Mucosa of descending colon (tissue), 3 donors: ENCODE data around the gene CREBRF. TPM values are rescaled to one million over a fixed set of nuclear protein-coding genes. Genes with fewer than 3 reads are reported as not detected.
"Not testable (repeated sequence)": the region's sequence is repeated elsewhere in the genome, so short reads cannot be mapped to it uniquely, and the experiment has no call there.

ENCODE experiments used
- ATAC-seq: fragments of 200-7000 bp; cut with Tn5 transposase; one replicate; pipeline ENCODE4 v1.9.1; 2020; ENCODE audit warnings: mild to moderate bottlenecking, moderate library complexity
- DNase-seq, 3 donors: peaks; one replicate each; pipeline ENCODE4 v3.0.0-alpha.2; 2020
- H3K36me3 ChIP-seq: fragments of 200-600 bp; one replicate; pipeline ENCODE4 v1.8.0; 2021; ENCODE audit warnings: low read depth, mild to moderate bottlenecking
- H3K4me1 ChIP-seq: fragments of 200-600 bp; one replicate; pipeline ENCODE4 v1.8.0; 2021; ENCODE audit warnings: low read depth, mild to moderate bottlenecking
- H3K4me3 ChIP-seq: fragments of 200-600 bp; one replicate; pipeline ENCODE4 v1.8.0; 2021; ENCODE audit warnings: mild to moderate bottlenecking
- H3K9me3 ChIP-seq: fragments of 200-600 bp; one replicate; pipeline ENCODE4 v1.8.0; 2021; ENCODE audit warnings: mild to moderate bottlenecking
- CTCF ChIP-seq: fragments of 200-600 bp; IDR thresholded peaks from one replicate; pipeline ENCODE4 v1.8.0; 2022; ENCODE audit warnings: antibody characterized with exemption, mild to moderate bottlenecking
- intact Hi-C, 2 donors: fragments of 100-400 bp; cut with DNase I in 1 of 2; cut with micrococcal nuclease in 1 of 2; formaldehyde crosslinking; loops; one replicate each; pipeline versions ENCODE4 v1.11.0 to v1.11.1; 2022; cut with DNase I, micrococcal nuclease
- total RNA-seq, 3 donors: library from RNA; stranded (reverse); fragmentation: NEBNext Ultra II Directional in 2 of 3; extraction: Animal tissue kit (Norgen Biotek cat#: 25700) in 2 of 3; gene quantifications; one replicate each; pipeline versions ENCODE4 v1.2.1 to v1.2.4, GENCODE V29; 2021 to 2023
- donor health status: DM: no; HTN: no; CAD: no; lungs with moderate emphysema.
- donor health status: DM: no; HTN: no; CAD: no.
- donor health status: DM: no; HTN: yes; CAD: no.

The CREBRF gene
- total RNA-seq, 3 donors from 2014 or later: 16.2 to 59.3 (median 27.0) TPM

- Histone ChIP-seq H3K9me3 (no peaks in the 10 kb centered on the region), H3K4me3 (no peak overlapping the region), H3K36me3 (no peaks in the 10 kb centered on the region), H3K4me1 (peaks cover 5% of the 10 kb centered on the region)
- intact Hi-C loops: no loop called here
- TF ChIP-seq CTCF: no peak
- ATAC-seq: no peak
- DNase-seq: no peak
Measured at GRCh38 chr5:173108914-173109313, 52.8 kb downstream of the CREBRF start.

GRCh38 chr5:173114536-173114935, 58.4 kb downstream of the CREBRF start:
- Histone ChIP-seq H3K4me3 (no peak overlapping the region), H3K36me3 (no peaks in the 10 kb centered on the region), H3K4me1 (peaks cover 5% of the 10 kb centered on the region), H3K9me3 (peaks cover 7% of the 10 kb centered on the region)
- no peak for TF ChIP-seq CTCF
- no peak for DNase-seq
- intact Hi-C loops: no loop called here
- ATAC-seq: no peak

- intact Hi-C loops: no loop called here
- ATAC-seq (no peak), DNase-seq (no peak)
- H3K9me3 ChIP-seq: peaks cover 8% of the 10 kb centered on the region
- no peaks in the 10 kb centered on the region for H3K36me3 ChIP-seq
- no peaks in the 10 kb centered on the region for H3K4me1 ChIP-seq
- no peak overlapping the region for H3K4me3 ChIP-seq
- no peak for TF ChIP-seq CTCF
Measured at GRCh38 chr5:173119719-173120118, 63.6 kb downstream of the CREBRF start.

GRCh38 chr5:173123416-173123815, 67.3 kb downstream of the CREBRF start:
- Histone ChIP-seq H3K4me3 (no peak overlapping the region), H3K4me1 (no peaks in the 10 kb centered on the region), H3K9me3 (peaks cover 8% of the 10 kb centered on the region), H3K36me3 (no peaks in the 10 kb centered on the region)
- ATAC-seq (no peak), DNase-seq (no peak)
- TF ChIP-seq CTCF: no peak
- intact Hi-C loops: no loop called here

- H3K36me3 ChIP-seq, intact Hi-C loops, H3K4me3 ChIP-seq, H3K9me3 ChIP-seq, DNase-seq, ATAC-seq, H3K4me1 ChIP-seq: not testable (repeated sequence)
Measured at GRCh38 chr5:173132166-173132565, 76.0 kb downstream of the CREBRF start.

GRCh38 chr5:173138707-173139106, 82.6 kb downstream of the CREBRF start:
- intact Hi-C loops: no loop called here
- Histone ChIP-seq H3K4me1 (no peaks in the 10 kb centered on the region), H3K36me3 (no peaks in the 10 kb centered on the region), H3K9me3 (no peaks in the 10 kb centered on the region), H3K4me3 (no peak overlapping the region)
- no peak for TF ChIP-seq CTCF
- ATAC-seq: no peak
- DNase-seq: no peak
